HG03342 (cell line): ENCODE results near the gene BACE2.

Experiments
- ATAC-seq: cut with Tn5 transposase; IDR thresholded peaks from one replicate; pipeline ENCODE4 v1.9.1; 2021; ENCODE audit warnings: mild to moderate bottlenecking, moderate library complexity; ENCODE audit not compliant: unreplicated experiment

The BACE2 gene

GRCh38 chr21:41317063-41317392, 149.1 kb downstream of the BACE2 start:
- no peak for ATAC-seq

DNA sequence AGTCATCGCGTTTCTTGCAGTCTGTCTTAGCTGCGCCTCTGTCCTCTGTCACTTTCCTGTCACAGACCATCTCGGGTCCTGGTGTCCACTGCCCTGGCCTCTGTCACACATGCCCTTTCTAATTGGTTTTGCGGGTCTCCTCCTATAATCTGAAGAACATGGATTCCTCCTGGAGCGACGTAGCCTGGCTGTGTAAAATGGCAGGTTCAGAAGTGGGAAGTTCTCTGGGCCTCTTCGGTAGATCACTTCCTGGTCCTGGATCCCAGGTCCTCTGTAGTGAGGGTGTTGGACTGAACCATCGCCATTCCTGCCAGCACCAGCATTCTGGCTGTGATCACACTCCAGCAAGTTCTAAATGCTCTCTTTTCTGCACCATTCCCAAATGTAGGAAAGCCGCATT, 149.5 kb downstream of the BACE2 start:
- ATAC-seq = no peak

- ATAC-seq = no peak
Observed at GRCh38 chr21:41318218-41318617, 150.3 kb downstream of the BACE2 start.

DNA sequence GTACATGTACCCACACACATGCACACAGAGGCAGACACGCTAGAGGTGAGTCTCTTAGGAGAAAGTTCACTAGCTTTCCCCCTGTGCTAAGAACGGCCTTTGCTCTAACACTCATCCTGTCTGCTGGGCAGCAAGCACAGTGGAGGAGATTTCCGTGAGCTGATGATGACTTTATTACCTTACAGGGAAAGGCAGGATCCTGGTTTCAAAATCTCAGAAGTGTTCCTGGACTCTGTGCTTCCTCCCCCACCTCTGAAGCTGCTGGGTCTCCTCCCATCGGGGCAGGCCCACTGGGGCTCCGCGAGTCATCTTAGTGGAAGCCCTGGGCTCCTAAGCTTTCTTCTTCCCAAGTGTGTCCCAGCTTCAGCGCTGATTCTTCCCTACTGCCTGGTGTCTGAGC, 151.3 kb downstream of the BACE2 start:
- no peak for ATAC-seq

- ATAC-seq = no peak
Observed at GRCh38 chr21:41321211-41321907, 153.4 kb downstream of the BACE2 start.

DNA sequence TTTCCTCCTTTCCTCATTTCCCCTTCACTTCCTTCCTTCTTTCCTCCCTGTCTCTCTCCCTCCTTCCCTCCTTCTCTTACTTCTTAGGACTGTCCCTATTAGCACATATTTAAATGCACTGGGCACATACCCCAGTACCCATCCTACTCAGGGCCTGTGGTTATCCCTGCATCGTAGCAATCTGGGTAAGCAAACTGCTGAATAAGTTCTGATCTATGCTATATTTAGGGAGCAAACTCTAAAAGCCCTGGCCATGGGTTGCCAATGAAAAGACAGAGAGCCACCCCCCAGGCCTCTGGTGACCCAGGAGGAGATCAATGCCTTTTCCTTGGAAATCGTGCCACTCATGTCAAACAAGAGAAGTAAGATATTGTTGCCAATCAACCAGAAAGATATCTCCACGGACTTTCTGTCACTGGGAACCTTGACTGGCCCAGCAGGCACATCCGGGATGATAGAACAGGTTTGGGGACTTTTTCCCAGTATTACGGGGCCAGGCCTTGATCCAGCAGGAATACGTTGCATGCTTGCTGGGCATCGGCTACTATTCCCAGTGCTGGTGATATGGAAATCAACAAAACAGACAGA, 154.0 kb downstream of the BACE2 start:
- no peak for ATAC-seq

GRCh38 chr21:41322496-41323382, 154.8 kb downstream of the BACE2 start:
- ATAC-seq = no peak

DNA sequence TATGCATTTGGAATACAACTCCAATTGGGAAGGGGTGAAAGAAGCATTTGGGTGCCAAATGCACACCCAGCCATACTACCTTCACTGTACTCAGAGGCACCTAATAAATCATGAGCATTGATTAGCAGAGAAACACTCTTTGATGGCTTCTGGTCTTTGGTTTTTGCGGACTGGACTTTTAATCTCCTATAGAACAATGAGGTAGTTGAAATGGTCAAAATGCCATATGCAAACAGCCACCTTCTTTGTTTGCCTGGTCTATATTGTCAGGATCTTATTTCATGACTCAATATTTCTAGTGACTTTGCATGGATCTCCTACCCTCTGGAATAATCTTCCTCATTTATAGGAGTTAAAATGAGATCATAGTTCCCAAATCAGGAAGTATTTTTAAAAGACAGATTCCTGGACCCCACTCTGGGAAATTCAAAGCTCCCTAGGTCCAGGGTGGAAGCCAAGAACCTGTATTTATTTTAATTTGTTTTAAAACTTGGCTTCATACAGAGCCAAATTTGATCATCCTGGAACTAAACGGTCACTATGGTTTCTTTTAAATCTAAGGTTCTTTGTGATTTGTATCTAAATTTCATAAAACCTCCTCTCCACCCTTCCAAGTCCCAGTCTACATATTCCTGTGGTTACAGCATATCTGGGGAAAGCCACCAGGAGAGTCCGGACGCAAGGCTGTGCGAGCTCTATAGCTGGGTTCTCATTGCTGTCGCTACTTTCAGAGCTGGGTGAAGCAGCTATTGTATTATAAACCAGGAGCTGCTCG, 157.4 kb downstream of the BACE2 start:
- ATAC-seq = no peak

DNA sequence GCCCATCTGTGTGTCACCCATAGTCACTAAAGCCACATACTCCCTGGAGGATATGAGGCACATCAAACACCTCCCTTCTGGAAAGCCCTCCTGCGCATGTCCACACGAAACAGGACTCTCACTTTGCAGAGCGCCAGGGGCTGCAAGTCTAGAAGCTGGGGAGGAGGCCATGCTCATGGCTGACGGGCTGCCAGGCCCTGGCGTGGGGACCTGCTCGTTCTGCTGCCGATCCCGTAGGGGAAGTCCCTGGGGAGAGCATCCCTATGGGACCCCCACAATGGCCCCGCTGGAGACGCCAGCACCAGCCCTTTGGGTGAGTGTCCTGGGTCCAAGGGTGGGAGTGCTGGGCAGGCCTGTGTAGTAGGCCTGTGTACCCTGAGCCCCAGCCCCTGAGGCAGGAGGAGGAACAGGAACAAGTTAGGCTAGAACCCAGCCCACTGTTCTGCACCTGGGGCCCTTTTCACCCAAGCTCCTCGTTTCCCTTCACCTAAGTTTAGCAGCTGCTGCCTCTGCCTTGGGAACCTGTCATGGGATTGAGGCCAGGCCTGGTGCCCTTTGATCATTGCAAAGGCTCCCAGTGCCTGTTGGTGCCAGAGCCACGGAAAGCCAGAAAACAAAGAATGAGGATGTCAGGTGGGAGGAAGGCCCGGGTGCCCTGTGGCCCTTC, 158.6 kb downstream of the BACE2 start:
- ATAC-seq = no peak

GRCh38 chr21:41327753-41328152, 159.8 kb downstream of the BACE2 start:
- ATAC-seq = no peak

- no peak for ATAC-seq
Observed at GRCh38 chr21:41328660-41329607, 161.0 kb downstream of the BACE2 start.
